ENCODE results near the gene DHX16.

DHX16 gene

DNA sequence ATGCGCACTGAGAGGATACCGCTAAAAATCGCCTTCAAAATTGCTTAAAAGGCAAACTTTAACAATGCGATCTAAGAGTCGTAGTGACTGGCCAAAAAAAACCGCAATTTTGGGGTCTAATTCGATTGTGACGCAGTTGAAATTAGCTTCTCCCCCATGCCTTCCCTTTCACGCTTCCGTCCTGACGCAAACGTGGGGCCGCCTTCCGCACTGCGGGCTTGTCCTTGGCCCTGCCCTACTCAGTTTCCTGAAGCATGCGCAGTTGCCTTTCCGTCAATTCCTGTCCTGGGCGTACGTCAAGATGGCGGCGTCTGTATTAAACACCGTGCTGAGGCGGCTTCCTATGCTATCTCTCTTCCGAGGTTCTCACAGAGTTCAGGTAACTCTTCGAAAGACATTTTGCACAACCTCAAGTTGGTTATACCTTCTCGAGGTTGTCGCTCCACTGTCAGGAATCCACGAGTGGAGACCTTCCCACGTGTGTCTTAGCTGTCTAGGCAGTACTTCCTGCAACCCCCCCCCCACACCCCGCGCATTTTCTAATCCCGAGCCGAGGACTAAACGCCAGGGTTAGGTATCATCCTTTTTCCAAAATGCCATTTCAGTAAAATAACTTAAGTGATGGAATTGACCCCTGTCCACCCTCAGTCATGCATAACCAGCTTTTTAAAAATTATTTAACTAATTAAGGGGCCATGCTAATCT is 55.1 kb downstream of the DHX16 start, which contains the start of gene MRPS18B:
MRPS18B (plus strand) TSS at position 276 of the 705 bp plus-strand sequence; CDS start at position 302, 26 bp downstream.
- TF ChIP-seq, protein P1, sequence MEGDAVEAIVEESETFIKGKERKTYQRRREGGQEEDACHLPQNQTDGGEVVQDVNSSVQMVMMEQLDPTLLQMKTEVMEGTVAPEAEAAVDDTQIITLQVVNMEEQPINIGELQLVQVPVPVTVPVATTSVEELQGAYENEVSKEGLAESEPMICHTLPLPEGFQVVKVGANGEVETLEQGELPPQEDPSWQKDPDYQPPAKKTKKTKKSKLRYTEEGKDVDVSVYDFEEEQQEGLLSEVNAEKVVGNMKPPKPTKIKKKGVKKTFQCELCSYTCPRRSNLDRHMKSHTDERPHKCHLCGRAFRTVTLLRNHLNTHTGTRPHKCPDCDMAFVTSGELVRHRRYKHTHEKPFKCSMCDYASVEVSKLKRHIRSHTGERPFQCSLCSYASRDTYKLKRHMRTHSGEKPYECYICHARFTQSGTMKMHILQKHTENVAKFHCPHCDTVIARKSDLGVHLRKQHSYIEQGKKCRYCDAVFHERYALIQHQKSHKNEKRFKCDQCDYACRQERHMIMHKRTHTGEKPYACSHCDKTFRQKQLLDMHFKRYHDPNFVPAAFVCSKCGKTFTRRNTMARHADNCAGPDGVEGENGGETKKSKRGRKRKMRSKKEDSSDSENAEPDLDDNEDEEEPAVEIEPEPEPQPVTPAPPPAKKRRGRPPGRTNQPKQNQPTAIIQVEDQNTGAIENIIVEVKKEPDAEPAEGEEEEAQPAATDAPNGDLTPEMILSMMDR (IDR thresholded peaks at IDR 0.05), result no peak

DNA sequence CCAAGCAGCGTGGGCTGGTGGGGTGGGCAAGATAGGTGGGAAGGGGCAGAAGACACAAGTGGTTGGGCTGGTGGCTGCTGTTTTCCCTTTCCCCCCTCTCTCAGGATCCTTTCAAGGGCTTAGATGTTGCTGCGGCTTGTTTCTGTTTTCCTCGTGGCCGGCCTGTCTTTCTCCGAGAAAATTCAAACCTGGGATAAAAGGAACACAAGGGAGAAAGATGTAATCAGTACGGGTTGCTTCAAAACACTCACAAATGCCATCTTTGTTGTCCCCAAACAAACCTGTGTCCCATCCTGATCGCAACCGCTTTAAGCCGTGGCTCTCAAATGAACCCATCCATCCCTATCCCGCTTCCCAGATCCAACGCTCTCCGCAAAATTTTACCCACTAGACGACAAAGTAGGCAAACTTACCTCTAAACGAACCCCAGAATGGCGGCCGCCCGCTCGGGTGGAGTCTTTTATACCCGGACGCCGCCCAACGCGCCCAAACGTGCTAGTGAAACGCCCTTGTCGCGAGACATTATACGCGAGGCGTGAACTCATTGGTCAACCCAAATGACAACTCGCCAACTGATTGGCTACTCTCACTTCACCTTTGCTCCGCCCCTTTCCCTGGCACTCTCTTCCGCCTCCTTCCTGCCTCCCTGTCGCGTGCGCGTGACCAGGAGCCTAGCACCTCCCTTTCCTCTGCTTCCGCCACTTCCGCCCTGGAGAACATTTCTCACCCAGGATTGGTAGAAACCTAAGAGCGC is 55.8 kb downstream of the DHX16 start, which contains the start of gene PPP1R10:
PPP1R10 (minus strand) TSS at position 433 of the 754 bp plus-strand sequence. CDS start 7,299 bp downstream, outside the sequence.
- TF ChIP-seq, protein P1 (IDR thresholded peaks at IDR 0.05), result no peak

DNA sequence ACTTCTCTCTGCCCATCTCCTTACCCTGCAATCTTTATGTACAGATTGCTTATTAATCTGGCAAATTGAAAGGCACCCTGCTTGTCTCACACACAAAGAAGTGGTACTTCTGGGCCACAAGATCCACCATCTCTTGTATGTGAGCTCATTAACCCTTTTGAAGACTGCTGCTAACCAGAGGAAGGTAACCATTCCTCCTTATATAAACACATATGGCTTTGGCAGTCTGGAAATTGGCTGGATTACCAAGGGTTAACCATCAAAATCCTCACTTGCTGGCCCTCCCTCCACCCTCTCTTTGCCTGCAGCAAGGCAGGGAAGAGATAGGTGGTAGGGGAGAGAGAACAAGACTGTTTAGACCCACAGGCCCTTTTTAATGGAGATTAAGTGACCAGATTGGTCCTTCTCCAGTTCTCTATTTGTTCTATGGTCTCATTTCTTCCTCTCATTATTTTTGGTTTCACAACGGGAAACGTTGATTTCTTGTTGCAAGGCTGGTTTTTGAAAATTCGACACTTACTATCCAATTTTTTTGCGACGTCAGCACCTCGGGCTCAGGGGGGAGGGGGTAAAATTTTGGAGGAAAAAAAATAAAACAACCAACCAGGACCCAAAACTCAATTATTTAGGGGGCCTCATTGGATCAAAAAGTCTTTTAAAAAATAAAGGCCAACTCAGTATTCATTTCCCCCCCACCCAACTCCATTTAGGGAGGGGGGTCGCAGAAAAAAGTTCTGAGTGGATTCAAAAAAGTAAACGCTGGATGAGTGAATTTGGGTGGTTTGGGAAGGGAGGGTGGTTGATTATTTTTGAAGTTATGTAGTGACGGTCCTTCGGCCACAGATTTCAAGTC is 56.6 kb downstream of the DHX16 start:
- TF ChIP-seq, protein P1 (IDR thresholded peaks at IDR 0.05), result no peak

- TF ChIP-seq, protein P1 (IDR thresholded peaks at IDR 0.05), result no peak
These were observed 57.4 kb downstream of the DHX16 start for GRCh38 chr6:30615219-30615957.

DNA sequence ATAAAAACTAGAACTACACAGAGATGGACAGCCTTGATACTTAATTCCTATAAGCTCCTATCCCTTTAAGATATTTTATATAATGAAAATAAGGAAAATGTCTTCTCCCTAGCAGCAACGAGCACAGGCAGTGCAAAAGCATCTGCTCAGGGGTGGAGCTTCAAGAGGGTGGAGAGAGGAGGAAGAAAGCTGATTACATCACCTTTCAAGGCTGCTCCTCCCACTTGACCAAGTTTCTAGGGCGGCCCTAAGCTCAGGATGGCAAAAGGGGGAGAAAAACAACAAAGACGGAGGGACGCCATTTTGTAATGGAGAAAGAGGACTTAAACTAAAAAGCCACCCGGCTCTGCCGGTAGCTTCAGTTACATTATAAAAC is 58.0 kb downstream of the DHX16 start:
- TF ChIP-seq, protein P1 (IDR thresholded peaks at IDR 0.05), result no peak

DNA sequence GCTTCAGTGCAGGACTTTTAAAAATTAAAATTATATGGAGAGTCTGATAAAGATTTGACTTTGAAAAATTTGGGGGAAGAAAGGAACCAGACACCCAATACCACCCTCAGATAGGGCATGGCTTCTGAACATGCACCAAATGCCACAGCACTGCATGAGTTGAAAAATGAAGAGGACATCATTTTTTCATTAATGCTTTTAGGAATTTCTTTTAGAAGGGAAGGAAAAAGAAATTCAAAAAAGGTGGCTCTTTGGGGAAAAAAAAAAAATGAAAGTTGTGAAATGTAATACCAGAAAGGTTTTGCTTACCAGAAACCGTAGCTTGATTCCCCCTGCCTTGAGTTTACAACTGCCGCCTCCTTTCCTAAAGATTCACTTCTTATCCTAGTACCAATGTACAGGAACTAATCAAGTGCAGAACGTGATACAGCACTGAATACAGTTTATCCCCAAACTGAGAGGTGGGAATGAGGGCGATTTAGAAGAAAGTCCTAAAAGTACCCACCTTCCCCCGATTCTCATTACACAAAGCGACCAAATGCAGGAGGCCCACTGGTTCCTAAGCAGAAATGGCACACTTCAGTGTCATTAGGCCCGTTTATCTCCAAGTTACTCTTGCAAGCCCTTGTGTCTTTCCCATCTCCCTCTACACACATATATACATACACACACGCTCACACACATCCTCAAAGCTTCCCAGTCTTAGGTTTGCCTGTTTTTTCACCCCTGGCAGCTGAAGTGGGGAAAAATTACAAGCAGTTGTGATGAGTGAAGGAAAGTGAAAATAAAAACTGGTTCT is 58.6 kb downstream of the DHX16 start:
- TF ChIP-seq, protein P1 (IDR thresholded peaks at IDR 0.05), result no peak

Data from LNCAP (cell line).